Right ventricle myocardium superior (tissue), 1 donor: ENCODE measurements around the gene GPC1. TPM values are rescaled to one million over a fixed set of nuclear protein-coding genes. Genes with fewer than 3 reads are reported as not detected.

Experiments used
- ATAC-seq: fragments of 200-7000 bp; cut with Tn5 transposase; one replicate; pipeline ENCODE4 v1.9.1; 2020; ENCODE audit warnings: mild to moderate bottlenecking; ENCODE audit not compliant: poor library complexity
- DNase-seq: peaks from one replicate; pipeline ENCODE4 v3.0.0-alpha.2; 2020
- intact Hi-C: fragments of 100-400 bp; cut with DNase I; formaldehyde crosslinking; loops from one replicate; pipeline ENCODE4 v1.11.2; 2022
- total RNA-seq: library from RNA; stranded (reverse); fragmentation: NEBNext Ultra II Directional; extraction: Animal tissue kit (Norgen Biotek cat#: 25700); gene quantifications from one replicate; pipeline ENCODE4 v1.2.1, GENCODE V29; 2021
- donor health status: DM: no; HTN: yes; CAD: no; lungs with severe emphysema.

Gene GPC1
- total RNA-seq, 1 donor from 2014 or later = 154 TPM

DNA sequence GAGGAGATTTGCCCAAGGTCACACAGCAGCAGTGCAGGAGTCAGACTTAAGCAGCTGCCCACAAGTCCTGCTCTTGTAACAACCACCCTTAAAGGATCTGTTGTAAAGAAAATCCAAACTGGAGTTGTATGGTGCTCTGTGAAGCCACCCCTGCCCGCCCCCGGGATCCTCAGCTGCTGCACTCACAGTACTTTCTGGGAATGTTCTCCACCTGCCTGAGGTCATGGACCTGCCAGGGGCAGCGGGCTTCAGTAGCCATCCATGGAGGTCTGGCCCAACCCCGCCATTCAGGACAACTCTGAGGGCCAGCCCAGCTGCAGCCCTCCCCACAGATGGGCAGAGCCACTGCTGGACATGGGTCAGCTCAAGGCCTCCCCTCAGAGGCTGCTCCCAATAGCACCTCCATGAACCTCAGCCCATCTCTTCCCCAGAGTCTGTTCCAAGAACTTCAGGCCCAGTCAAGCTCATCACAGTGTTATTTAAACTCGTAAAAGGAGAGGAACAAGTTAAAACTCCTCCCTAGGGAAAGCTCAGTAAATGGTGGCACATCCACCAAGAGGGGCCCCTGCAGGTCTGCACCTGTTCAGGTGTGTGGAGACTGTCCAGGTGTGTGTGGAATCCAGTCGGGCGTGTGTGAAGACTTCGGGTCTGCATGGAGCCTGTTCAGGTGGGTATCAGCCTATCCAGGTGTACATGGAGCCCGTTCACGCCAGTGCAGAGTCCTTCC is 39.4 kb upstream of the GPC1 start:
- DNase-seq = peak; percentile 17
- ATAC-seq = no peak
- intact Hi-C loops = no loop called here

GRCh38 chr2:240396623-240397541 is 38.6 kb upstream of the GPC1 start:
- ATAC-seq (no peak), DNase-seq (peak; percentile 11)
- intact Hi-C loops = no loop called here

- ATAC-seq (no peak), DNase-seq (peak; percentile 34)
- intact Hi-C loops = no loop called here
Measured at GRCh38 chr2:240397542-240397916, 37.9 kb upstream of the GPC1 start.

DNA sequence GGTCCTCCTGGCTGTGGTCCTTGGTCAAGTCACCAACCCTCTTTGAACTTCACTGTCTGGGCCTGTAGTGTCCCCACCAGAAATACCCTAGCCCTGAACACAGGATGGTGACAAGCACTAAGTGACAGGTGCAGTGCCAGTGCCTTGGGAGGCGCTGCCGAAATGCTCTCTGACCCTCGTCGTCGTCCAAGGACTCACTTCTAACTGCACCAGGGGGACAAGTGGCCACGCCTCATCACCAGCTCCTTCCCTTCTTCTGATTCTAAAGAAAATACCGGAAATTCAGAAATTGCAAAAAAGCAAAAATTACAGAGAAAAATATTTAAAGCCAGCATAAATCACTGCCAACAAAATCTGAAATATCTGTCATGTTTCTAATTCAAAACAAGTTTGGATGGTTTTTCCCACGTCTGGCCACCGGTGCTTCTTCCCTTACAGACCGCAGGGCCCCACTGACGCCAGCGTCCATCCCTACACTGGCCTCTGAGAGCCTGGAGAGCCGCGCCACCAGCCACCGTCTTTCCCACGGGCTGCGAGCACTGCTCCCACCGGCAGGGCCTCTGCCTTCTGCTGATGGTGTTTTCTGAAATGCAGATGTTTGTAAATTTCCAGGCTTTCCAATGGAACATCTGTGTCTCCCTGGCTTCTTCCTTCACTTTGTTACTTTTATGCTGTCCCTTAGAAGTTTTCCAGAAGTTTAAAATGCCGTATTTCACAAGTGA is 37.4 kb upstream of the GPC1 start:
- DNase-seq (peak; percentile 43), ATAC-seq (no peak)
- intact Hi-C loops = no loop called here

DNA sequence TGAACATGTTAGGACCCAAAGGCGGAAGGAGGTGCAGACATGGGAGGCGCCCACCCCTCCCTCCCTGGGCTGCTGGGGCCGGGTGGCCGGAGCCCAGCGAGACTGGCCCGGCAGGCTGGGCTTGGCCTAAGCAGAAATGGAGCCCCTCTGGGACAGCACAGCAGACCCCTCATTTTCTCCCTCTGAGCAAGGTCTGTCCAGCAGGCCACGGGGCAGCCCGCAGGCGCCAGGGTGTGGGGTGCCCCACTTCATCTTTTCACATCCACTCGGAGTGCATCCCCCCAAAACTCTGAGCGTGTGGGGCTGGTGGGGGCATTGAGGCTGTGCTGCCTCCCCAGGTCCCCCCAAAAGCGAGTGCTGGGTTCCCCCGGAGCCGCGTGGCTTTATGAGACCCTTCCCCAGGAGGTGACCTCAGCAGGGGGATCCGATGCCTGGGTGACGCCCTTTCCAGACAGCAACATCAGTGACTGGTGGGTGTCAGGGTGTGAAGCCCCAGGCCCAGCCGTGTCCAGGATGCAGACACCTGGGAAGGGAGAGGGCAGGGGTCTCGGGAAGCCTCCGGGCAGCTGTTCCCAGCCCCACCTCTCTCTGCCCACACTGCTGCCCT is 36.7 kb upstream of the GPC1 start:
- intact Hi-C loops = no loop called here
- ATAC-seq (no peak), DNase-seq (peak; percentile 35)

- intact Hi-C loops = no loop called here
- DNase-seq (peak; percentile 16), ATAC-seq (no peak)
Measured at GRCh38 chr2:240399419-240400324, 35.8 kb upstream of the GPC1 start.

GRCh38 chr2:240400371-240401161 is 34.9 kb upstream of the GPC1 start:
- no peak for ATAC-seq
- peak; percentile 30 for DNase-seq
- intact Hi-C loops = no loop called here

DNA sequence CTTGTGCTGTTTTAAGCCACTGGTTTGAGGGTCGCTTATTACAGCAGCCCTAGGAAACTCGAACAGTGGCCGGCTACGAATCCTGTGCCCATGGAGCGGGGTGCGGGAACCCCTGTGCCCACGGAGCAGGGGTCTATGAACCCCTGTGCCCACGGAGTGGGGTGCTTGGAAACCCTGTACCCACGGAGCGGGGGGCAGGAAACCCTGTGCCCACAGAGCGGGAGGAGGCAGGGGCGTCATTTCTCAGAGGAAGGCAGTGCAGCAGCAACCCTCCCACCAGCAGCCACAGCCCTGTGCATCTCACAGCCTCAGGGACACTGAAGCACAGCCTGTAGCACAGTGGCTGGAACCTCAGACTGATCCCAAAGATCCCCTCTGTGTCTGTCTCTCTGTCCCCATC is 34.2 kb upstream of the GPC1 start:
- peak; percentile 9 for DNase-seq
- intact Hi-C loops = no loop called here
- no peak for ATAC-seq

- ATAC-seq (no peak), DNase-seq (peak; percentile 15)
- intact Hi-C loops = no loop called here
Measured at GRCh38 chr2:240401781-240402551, 33.5 kb upstream of the GPC1 start.

GRCh38 chr2:240402566-240403272 is 32.7 kb upstream of the GPC1 start:
- no peak for ATAC-seq
- DNase-seq = peak; percentile 22
- intact Hi-C loops = no loop called here

DNA sequence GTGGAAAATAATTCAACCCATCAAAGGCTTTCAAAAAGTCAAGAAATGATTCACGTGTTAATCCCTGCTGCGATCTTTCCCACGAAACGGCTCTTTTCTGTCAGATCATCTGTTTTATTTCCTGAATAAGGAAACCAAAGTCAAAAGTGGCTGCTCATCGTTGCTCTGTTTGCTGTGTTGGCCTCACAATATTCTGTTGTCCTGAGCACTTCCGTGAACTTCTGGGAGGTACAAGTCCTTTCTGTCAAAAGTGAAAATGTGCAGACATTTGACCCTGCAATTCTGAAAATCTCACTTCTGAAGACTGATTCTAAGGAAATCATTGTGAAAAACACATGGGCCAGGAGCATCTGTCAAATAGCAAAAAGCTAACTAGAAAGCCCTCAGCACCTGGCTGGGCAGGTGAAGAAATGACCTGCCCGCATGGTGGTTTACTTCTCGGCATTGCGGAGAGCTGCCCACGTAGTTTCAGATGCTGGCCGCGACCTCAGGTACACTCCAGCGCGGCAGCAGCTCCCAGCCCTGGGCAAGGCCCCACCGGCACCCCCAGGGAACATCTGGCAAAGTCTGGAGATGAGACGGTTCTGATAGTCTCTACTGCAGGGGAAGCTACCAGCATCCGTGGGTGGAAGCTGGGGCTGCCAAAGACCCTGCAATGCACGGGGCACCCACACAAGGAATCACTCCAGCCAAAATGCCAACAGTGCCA is 31.9 kb upstream of the GPC1 start:
- DNase-seq = peak; percentile 13
- intact Hi-C loops = no loop called here
- no peak for ATAC-seq

- intact Hi-C loops = no loop called here
- DNase-seq = peak; percentile 13
- ATAC-seq = no peak
Measured at GRCh38 chr2:240404174-240404852, 31.1 kb upstream of the GPC1 start.

GRCh38 chr2:240405133-240405532 is 30.3 kb upstream of the GPC1 start:
- intact Hi-C loops = no loop called here
- DNase-seq (peak; percentile 25), ATAC-seq (no peak)

DNA sequence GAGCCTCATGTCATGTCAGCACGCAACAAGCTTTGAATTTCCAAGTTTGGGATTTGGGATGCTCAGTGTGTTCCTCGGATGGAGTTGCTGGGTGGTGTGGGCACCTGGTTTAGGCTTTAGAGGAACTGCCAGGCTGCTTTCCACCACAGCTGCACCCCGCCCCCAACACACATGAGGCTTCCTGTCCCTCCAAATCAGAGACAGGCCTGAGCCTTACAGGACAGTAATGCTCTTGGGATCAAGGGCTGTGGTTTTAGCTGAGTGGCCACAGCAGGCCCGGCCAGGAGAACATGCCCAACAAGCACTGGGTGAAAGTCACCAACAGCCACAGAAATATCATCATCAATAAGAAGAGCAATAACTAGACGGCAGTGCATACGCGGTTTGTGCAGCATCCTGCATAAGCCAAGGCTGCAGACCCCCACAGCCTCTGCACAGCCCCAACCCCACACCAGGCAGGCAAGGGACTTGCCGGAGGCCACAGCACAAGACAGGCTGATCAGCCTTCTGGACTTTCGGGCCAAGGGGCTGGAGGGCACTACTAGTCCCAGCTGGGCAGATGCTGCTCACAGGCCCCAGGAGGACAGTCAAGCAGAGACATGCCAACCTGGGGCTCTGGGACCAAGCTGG is 29.7 kb upstream of the GPC1 start:
- intact Hi-C loops = no loop called here
- DNase-seq (peak; percentile 12), ATAC-seq (no peak)
